Articular chondrocyte of knee joint (primary cell): ENCODE measurements around the gene DUS3L. TPM values are rescaled to one million over a fixed set of nuclear protein-coding genes. Genes with fewer than 3 reads are reported as not detected.

Source experiments
- total RNA-seq: library from RNA; depleted of rRNA; stranded (reverse); fragments of >200 nt; gene quantifications from 2 replicates; pipeline ENCODE4 v1.2.3, GENCODE V29; 2012

The DUS3L gene, protein sequence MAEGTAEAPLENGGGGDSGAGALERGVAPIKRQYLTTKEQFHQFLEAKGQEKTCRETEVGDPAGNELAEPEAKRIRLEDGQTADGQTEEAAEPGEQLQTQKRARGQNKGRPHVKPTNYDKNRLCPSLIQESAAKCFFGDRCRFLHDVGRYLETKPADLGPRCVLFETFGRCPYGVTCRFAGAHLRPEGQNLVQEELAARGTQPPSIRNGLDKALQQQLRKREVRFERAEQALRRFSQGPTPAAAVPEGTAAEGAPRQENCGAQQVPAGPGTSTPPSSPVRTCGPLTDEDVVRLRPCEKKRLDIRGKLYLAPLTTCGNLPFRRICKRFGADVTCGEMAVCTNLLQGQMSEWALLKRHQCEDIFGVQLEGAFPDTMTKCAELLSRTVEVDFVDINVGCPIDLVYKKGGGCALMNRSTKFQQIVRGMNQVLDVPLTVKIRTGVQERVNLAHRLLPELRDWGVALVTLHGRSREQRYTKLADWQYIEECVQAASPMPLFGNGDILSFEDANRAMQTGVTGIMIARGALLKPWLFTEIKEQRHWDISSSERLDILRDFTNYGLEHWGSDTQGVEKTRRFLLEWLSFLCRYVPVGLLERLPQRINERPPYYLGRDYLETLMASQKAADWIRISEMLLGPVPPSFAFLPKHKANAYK
- total RNA-seq: 18.7 and 23.8 TPM in 2 replicates

DNA sequence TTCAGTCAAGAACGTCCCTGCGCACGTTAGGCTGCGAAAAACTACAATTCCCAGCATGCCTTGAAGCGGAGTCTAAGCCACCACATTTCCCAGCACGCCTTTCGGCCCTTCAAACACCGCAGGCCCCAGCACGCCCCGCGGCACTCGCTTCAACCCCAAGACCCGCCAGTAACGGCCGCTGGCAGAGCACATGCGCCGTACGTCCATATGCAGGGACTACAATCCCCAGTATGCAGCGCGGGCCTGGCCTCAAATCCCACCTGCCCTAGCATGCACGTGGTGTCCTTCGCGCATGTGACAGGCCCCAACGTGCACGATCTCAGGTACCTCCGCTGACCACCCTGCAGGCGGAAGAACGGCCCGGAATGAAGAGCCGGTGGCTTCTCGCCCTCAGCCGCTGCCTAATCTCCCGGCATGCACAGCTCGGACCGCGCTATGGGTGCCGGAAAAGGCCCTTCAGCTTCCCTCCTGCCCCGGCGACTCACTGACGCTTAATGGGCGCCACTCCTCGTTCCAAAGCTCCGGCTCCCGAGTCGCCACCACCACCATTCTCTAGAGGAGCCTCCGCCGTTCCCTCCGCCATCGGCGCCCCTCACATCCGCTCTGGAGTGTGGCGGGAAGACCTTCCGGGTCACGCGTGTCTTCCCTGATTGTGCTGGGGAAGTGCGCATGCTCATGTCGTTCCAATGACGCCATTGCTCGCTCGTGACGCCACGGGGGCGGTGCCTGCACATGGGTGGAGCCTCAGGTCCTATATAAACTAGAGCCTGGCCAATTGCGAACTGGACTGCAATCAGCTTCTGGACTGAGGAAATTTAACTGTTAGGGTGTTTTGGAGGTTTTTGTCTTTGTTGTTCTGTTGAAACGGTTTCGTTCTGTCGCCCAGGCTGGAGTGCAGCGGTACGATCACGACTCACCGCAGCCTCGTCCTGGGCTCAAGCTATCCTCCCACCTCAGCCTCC is at the start of gene DUS3L:
TSS of gene DUS3L (minus strand) at position 605 of the 962 bp plus-strand sequence. CDS start at position 583, 22 bp downstream.

DNA sequence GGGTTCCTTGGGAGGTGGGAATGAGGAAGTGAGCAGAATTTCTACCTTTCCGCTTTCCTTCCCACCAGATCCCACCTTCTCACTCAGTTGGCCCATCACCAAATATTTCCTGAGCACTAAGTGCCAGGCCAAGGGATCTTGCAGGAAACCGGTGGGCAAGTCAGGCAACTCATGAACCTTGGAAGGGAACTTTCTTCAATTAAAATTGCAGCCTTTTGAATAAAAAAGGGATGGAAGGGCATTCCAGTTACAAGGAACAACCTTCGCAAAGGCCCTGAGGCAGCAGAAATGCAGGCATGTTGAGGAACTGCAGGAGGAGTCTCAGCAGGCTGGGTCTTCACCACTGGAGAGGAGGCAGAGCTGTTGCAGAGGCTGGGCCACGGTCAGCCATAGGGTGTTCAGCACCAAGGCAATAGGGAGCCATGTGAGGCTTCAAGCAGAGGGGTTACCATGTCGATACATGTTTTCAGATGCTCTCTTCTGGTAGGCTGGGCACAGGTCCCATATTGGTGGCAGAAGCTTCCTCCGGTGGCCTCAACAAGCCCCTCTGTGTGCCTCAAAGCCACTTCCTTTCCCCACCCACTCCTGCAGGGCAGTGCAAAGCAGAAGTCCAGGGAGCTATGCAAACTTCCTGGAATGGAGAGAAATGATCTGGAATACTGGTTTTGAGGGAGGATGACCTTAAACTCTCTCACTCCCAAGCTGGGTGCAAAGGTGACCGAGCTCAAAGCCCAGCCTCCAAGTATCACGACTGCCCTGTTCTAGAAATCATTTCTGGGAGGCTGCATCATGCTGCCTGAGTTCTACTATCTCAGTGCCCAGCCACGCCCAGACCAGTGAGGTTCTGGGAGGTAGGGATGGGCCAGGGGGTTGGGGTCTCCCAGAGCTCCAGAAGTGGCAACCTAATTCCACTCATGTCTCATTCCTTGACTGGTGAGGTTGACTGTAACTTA is 48.4 kb upstream of the DUS3L start, which contains the start of gene FUT6:
TSS of gene FUT6 (minus strand) at position 638 of the 953 bp plus-strand sequence. CDS start 7,135 bp downstream, outside the sequence.

GRCh38 chr19:5804516-5805461 is 13.8 kb upstream of the DUS3L start, which contains the start of gene NRTN:
Gene NRTN (plus strand): TSS chr19:5805067. CDS start chr19:5824166, 19,099 bp downstream.

DNA sequence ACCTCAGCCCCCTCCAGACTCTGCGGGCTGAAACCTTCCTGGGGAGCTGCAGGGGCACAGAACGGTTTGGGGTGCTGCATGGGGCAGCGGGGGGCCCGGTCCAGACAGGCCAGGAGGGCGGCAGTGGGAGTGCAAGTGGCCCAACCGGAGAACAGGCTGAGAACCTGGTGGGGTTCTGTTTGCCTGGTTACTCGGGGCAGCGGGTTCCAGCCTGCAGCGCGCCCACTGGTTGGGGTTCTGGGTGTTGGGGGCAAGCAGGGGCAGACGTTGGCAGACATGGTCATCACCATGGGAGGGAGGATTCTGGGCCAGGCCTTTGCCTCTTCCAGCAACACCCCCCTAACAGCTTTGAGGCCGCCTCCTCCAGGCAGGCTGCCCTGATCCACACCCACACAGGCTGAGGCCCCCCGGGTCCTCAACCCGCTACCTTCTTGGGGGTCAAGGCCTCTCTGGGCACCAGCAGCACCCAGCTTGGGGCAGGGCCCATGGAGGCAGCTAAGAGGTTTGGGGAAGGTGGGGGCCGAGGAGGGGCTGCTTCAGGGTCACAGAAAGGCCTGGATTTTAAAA is 6.3 kb downstream of the DUS3L start, which contains the start of gene PRR22:
TSS of gene PRR22 (minus strand) at position 166 of the 567 bp plus-strand sequence. CDS start at position 80, 86 bp downstream.

Other genes with a start within 250 kb of the DUS3L start
- 0.32 TPM in 1 of 2 replicates, not detected in the other for gene TINCR, start 223.2 kb downstream of the DUS3L start, total RNA-seq
- 33.6 and 44.4 TPM in 2 replicates for gene SAFB2, start 168.4 kb downstream of the DUS3L start, total RNA-seq
- gene SAFB, start 168.1 kb downstream of the DUS3L start, total RNA-seq: 47.7 and 49.8 TPM in 2 replicates
- 20.0 and 22.2 TPM in 2 replicates for gene MICOS13, start 110.6 kb downstream of the DUS3L start, total RNA-seq
- gene HSD11B1L, start 110.1 kb downstream of the DUS3L start, total RNA-seq: 8.4 and 9.2 TPM in 2 replicates
- 187 and 273 TPM in 2 replicates for gene RPL36, start 100.9 kb downstream of the DUS3L start, total RNA-seq
- gene LONP1, start 71.0 kb downstream of the DUS3L start, total RNA-seq: 49.0 and 70.6 TPM in 2 replicates
- not detected in 2 replicates for gene CATSPERD, start 70.5 kb downstream of the DUS3L start, total RNA-seq
- gene PRR22, start 6.4 kb downstream of the DUS3L start, total RNA-seq: 0.11 and 0.39 TPM in 2 replicates
- gene NRTN, start 13.9 kb upstream of the DUS3L start, total RNA-seq: 0.13 TPM in 1 of 2 replicates, not detected in the other
- not detected in 2 replicates for gene FUT6, start 48.5 kb upstream of the DUS3L start, total RNA-seq
- not detected in 2 replicates for gene FUT3, start 60.3 kb upstream of the DUS3L start, total RNA-seq
- not detected in 2 replicates for gene FUT5, start 79.4 kb upstream of the DUS3L start, total RNA-seq
- gene NDUFA11, start 112.6 kb upstream of the DUS3L start, total RNA-seq: 158 and 217 TPM in 2 replicates
- gene VMAC, start 113.7 kb upstream of the DUS3L start, total RNA-seq: 6.4 and 6.5 TPM in 2 replicates
- gene CAPS, start 123.1 kb upstream of the DUS3L start, total RNA-seq: 23.3 and 28.1 TPM in 2 replicates
- 43.4 and 53.2 TPM in 2 replicates for gene RANBP3, start 187.0 kb upstream of the DUS3L start, total RNA-seq